Measurements from ENCODE around the gene ARID3B. TPM values are rescaled to one million over a fixed set of nuclear protein-coding genes. Genes with fewer than 3 reads are reported as not detected.
"Not testable (repeated sequence)": the region's sequence is repeated elsewhere in the genome, so short reads cannot be mapped to it uniquely, and the experiment has no call there.

ARID3B gene
- polyA plus RNA-seq, 3 donors from 2014 or later: 3.2 to 17.3 (median 6.6) TPM

- peak overlapping the region in 1 of 6 donors; percentile 23 for H3K27ac Mint-ChIP-seq
- H3K9me3 Mint-ChIP-seq: no peaks in the 10 kb centered on the region
- peaks cover 0 to 31% (median 6%) of the 10 kb centered on the region in 3 donors for H3K36me3 Mint-ChIP-seq
- no peaks in the 10 kb centered on the region for H3K4me1 Mint-ChIP-seq
- peaks cover 0 to 2% (median 0%) of the 10 kb centered on the region in 3 donors for H3K27me3 Mint-ChIP-seq (ENCODE audit: low read depth in 3 of 3)
- H3K4me3 Mint-ChIP-seq: no peak overlapping the region
- DNase-seq: no peak
Measured at GRCh38 chr15:74589826-74590225, 48.8 kb downstream of the ARID3B start.

- H3K4me1 Mint-ChIP-seq: no peaks in the 10 kb centered on the region
- H3K36me3 Mint-ChIP-seq: peaks cover 0 to 29% (median 6%) of the 10 kb centered on the region in 3 donors
- H3K9me3 Mint-ChIP-seq: no peaks in the 10 kb centered on the region
- no peak overlapping the region for H3K27ac Mint-ChIP-seq
- DNase-seq: no peak
- H3K27me3 Mint-ChIP-seq (ENCODE audit: low read depth in 3 of 3): peaks cover 0 to 4% (median 0%) of the 10 kb centered on the region in 3 donors
- H3K4me3 Mint-ChIP-seq: no peak overlapping the region
Measured at GRCh38 chr15:74592222-74592621, 51.2 kb downstream of the ARID3B start.

GRCh38 chr15:74593122-74593521 lies 52.1 kb downstream of the ARID3B start:
- no peaks in the 10 kb centered on the region for H3K9me3 Mint-ChIP-seq
- peaks cover 0 to 5% (median 2%) of the 10 kb centered on the region in 3 donors for H3K27me3 Mint-ChIP-seq (ENCODE audit: low read depth in 3 of 3)
- no peak for DNase-seq
- no peak overlapping the region for H3K27ac Mint-ChIP-seq
- H3K4me3 Mint-ChIP-seq: no peak overlapping the region
- peaks cover 4 to 5% of the 10 kb centered on the region in 2 donors for H3K4me1 Mint-ChIP-seq
- peaks cover 0 to 29% (median 6%) of the 10 kb centered on the region in 3 donors for H3K36me3 Mint-ChIP-seq

GRCh38 chr15:74594455-74594854 lies 53.4 kb downstream of the ARID3B start:
- Mint-ChIP-seq H3K9me3 (no peaks in the 10 kb centered on the region), H3K4me3 (no peak overlapping the region), H3K36me3 (peaks cover 0 to 29% (median 6%) of the 10 kb centered on the region in 3 donors), H3K27ac (no peak overlapping the region), H3K4me1 (peaks cover 15 to 18% of the 10 kb centered on the region in 2 donors), H3K27me3 (ENCODE audit: low read depth in 3 of 3) (peaks cover 0 to 9% (median 9%) of the 10 kb centered on the region in 3 donors)
- no peak for DNase-seq

GRCh38 chr15:74595271-74595670 lies 54.3 kb downstream of the ARID3B start:
- Mint-ChIP-seq H3K36me3 (peaks cover 0 to 23% (median 6%) of the 10 kb centered on the region in 3 donors), H3K4me3 (no peak overlapping the region), H3K9me3 (no peaks in the 10 kb centered on the region), H3K27me3 (ENCODE audit: low read depth in 3 of 3) (peaks cover 0 to 9% (median 9%) of the 10 kb centered on the region in 3 donors), H3K27ac (peak overlapping the region in 1 of 6 donors; percentile 57), H3K4me1 (peaks cover 18 to 20% of the 10 kb centered on the region in 2 donors)
- DNase-seq: no peak

- Mint-ChIP-seq H3K27ac (peak overlapping the region in 1 of 6 donors; percentile 68), H3K36me3 (peaks cover 0 to 18% (median 6%) of the 10 kb centered on the region in 3 donors), H3K4me1 (peaks cover 18 to 20% of the 10 kb centered on the region in 2 donors)
- H3K4me3 Mint-ChIP-seq; H3K9me3 Mint-ChIP-seq; H3K27me3 Mint-ChIP-seq (ENCODE audit: low read depth in 3 of 3); DNase-seq: not testable (repeated sequence)
Measured at GRCh38 chr15:74596736-74597135, 55.7 kb downstream of the ARID3B start.

GRCh38 chr15:74597146-74597705 lies 56.2 kb downstream of the ARID3B start:
- not testable (repeated sequence) for DNase-seq; H3K4me3 Mint-ChIP-seq; H3K9me3 Mint-ChIP-seq; H3K27me3 Mint-ChIP-seq (ENCODE audit: low read depth in 3 of 3)
- peaks cover 0 to 15% (median 5%) of the 10 kb centered on the region in 3 donors for H3K36me3 Mint-ChIP-seq
- H3K27ac Mint-ChIP-seq: peak overlapping the region in 2 of 6 donors; percentile 31 to 97
- H3K4me1 Mint-ChIP-seq: peaks cover 18 to 20% of the 10 kb centered on the region in 2 donors

- H3K36me3 Mint-ChIP-seq: peaks cover 0 to 8% (median 0%) of the 10 kb centered on the region in 3 donors
- H3K4me1 Mint-ChIP-seq: peaks cover 18 to 20% of the 10 kb centered on the region in 2 donors
- DNase-seq: peak; percentile 85 to 89 (median 88)
- peaks cover 0 to 9% (median 7%) of the 10 kb centered on the region in 3 donors for H3K27me3 Mint-ChIP-seq (ENCODE audit: low read depth in 3 of 3)
- peak overlapping the region; percentile 90 to 99 (median 97) for H3K27ac Mint-ChIP-seq
- H3K4me3 Mint-ChIP-seq: peak overlapping the region; percentile 92 to 100 (median 98)
- H3K9me3 Mint-ChIP-seq: no peaks in the 10 kb centered on the region
Measured at GRCh38 chr15:74598126-74598842, 57.3 kb downstream of the ARID3B start.

GRCh38 chr15:74599156-74599555 lies 58.1 kb downstream of the ARID3B start:
- Mint-ChIP-seq H3K36me3 (peaks cover 0 to 4% (median 0%) of the 10 kb centered on the region in 3 donors), H3K27ac (peak overlapping the region in 4 of 6 donors; percentile 97 to 99 (median 97)), H3K9me3 (no peaks in the 10 kb centered on the region), H3K27me3 (ENCODE audit: low read depth in 3 of 3) (peaks cover 0 to 9% (median 7%) of the 10 kb centered on the region in 3 donors), H3K4me1 (peaks cover 18 to 20% of the 10 kb centered on the region in 2 donors), H3K4me3 (peak overlapping the region; percentile 92 to 100 (median 98))
- no peak for DNase-seq

- Mint-ChIP-seq H3K27ac (no peak overlapping the region), H3K4me1 (peaks cover 13 to 15% of the 10 kb centered on the region in 2 donors), H3K9me3 (no peaks in the 10 kb centered on the region), H3K27me3 (ENCODE audit: low read depth in 3 of 3) (peaks cover 2 to 8% (median 4%) of the 10 kb centered on the region in 3 donors), H3K4me3 (no peak overlapping the region), H3K36me3 (no peaks in the 10 kb centered on the region)
- no peak for DNase-seq
Measured at GRCh38 chr15:74603026-74603788, 62.2 kb downstream of the ARID3B start.

GRCh38 chr15:74603789-74604705 lies 63.0 kb downstream of the ARID3B start:
- DNase-seq: no peak
- no peaks in the 10 kb centered on the region for H3K9me3 Mint-ChIP-seq
- no peaks in the 10 kb centered on the region for H3K36me3 Mint-ChIP-seq
- no peak overlapping the region for H3K27ac Mint-ChIP-seq
- H3K4me3 Mint-ChIP-seq: no peak overlapping the region
- peaks cover 5 to 6% of the 10 kb centered on the region in 2 donors for H3K4me1 Mint-ChIP-seq
- H3K27me3 Mint-ChIP-seq (ENCODE audit: low read depth in 3 of 3): peaks cover 0 to 3% (median 2%) of the 10 kb centered on the region in 3 donors

- no peaks in the 10 kb centered on the region for H3K36me3 Mint-ChIP-seq
- no peak for DNase-seq
- no peaks in the 10 kb centered on the region for H3K4me1 Mint-ChIP-seq
- peaks cover 0 to 5% (median 2%) of the 10 kb centered on the region in 3 donors for H3K27me3 Mint-ChIP-seq (ENCODE audit: low read depth in 3 of 3)
- no peak overlapping the region for H3K4me3 Mint-ChIP-seq
- H3K27ac Mint-ChIP-seq: no peak overlapping the region
- H3K9me3 Mint-ChIP-seq: no peaks in the 10 kb centered on the region
Measured at GRCh38 chr15:74604983-74605794, 64.2 kb downstream of the ARID3B start.
